Measurements from ENCODE around the gene AIM2. TPM values are rescaled to one million over a fixed set of nuclear protein-coding genes. Genes with fewer than 3 reads are reported as not detected.

AIM2 gene
- total and polyA plus RNA-seq, 10 of the 15 experiments (the other 5 are each of a cell fraction or from before 2014, with no cell fraction given) = 7.9 to 35.7 (median 12.8) TPM

GRCh38 chr1:159090286-159091179 lies 14.0 kb upstream of the AIM2 start:
- no peak for ATAC-seq
- H3K4me3 ChIP-seq = no peak overlapping the region
- 54% methylated on average over 4 of the region's 4 CpGs for WGBS (ENCODE audit: insufficient coverage, insufficient replicate concordance, low lambda C conversion rate, missing lambda C conversion rate)
- DNase-seq (ENCODE audit: low read depth, low spot score) = no peak
- H3K79me2 ChIP-seq (ENCODE audit: control insufficient read depth, insufficient read depth, low read length) = no peaks in the 10 kb centered on the region
- no peak overlapping the region for H3K9ac ChIP-seq (ENCODE audit: control insufficient read depth, insufficient read depth, low read length)
- intact Hi-C loops (cut with micrococcal nuclease; ENCODE audit: unreplicated experiment) = no loop called here
- FAIRE-seq = no peak
- no peaks in the 10 kb centered on the region for H3K9me3 ChIP-seq (replicated peaks; ENCODE audit: control insufficient read depth, insufficient read depth, low read length)
- H3K27me3 ChIP-seq (replicated peaks in 1 of 2; ENCODE audit: control insufficient read depth in 2 of 2, insufficient read depth in 2 of 2, low read length in 1 of 2) = 0 out of 4 replicates have a peak, but pooled peaks cover 0 to 2% of the 10 kb centered on the region in 2 experiments
- RAD21 ChIA-PET (ENCODE audit: unreplicated experiment) = interaction anchor here (2.5 to 3.0 kb wide), 2 partner anchors 14 to 18 kb away, joined by 28 read pairs; partner anchors contain the start of gene AIM2
- no peaks in the 10 kb centered on the region for H3K4me1 ChIP-seq (ENCODE audit: control insufficient read depth, insufficient read depth, low read length)
- SMC1A ChIA-PET (ENCODE audit: uncharacterized antibody, unreplicated experiment) = interaction anchor here (0.8 to 2.9 kb wide), 4 partner anchors 8 to 89 kb away, joined by 3 to 43 read pairs (median 4); partner anchors contain the start of gene AIM2
- H3K4me2 ChIP-seq (ENCODE audit: control insufficient read depth, insufficient read depth) = no peak overlapping the region
- no peak overlapping the region for H2AFZ ChIP-seq (ENCODE audit: control insufficient read depth, low read depth, low read length)
- POLR2A ChIA-PET = no interaction called here
- H3K27ac ChIP-seq (ENCODE audit: control insufficient read depth, insufficient read depth) = no peak overlapping the region
- in situ Hi-C loops (cut with MboI) = no loop called here
- no peaks in the 10 kb centered on the region for H4K20me1 ChIP-seq (ENCODE audit: control insufficient read depth, insufficient read depth)
- no TSS peak for BruUV-seq (replicated peaks)
- CTCF ChIA-PET = interaction anchor here (1.1 to 4.2 kb wide), 8 partner anchors 13 to 585 kb away, joined by 3 to 61 read pairs (median 7); partner anchors contain the start of gene AIM2
- no peaks in the 10 kb centered on the region for H3K36me3 ChIP-seq (ENCODE audit: control insufficient read depth in 2 of 2, insufficient read depth in 2 of 2, low read length in 1 of 2)
- TF ChIP-seq MXI1 (IDR thresholded peaks at IDR 0.05; ENCODE audit: low read depth, low read length) (no peak), TCF12 (IDR thresholded peaks at IDR 0.05; ENCODE audit: low read depth, low read length) (no peak), RFX5 (IDR thresholded peaks at IDR 0.05; ENCODE audit: low read depth, low read length) (no peak), RELB (IDR thresholded peaks at IDR 0.05; ENCODE audit: low read depth) (no peak)

Data from GM12878 (cell line).